Caki2 (cell line): ENCODE data around the gene TBATA. TPM values are rescaled to one million over a fixed set of nuclear protein-coding genes. Genes with fewer than 3 reads are reported as not detected.

Experiments
- DNase-seq: peaks from one replicate; pipeline ENCODE4 v3.0.0-alpha.2; 2015; ENCODE audit warnings: low read depth
- in situ Hi-C: cut with HindIII; loops from 2 replicates; pipeline ENCODE4 v1.10.0; 2016; ENCODE audit warnings: low sequenced_read_pairs, low pct_unique_long_range_greater_than_20kb, mixed read lengths
- total RNA-seq: library from RNA; depleted of rRNA; stranded (reverse); fragments of >200 nt; shearing (Covaris generic); gene quantifications from 2 replicates; pipeline ENCODE4 v1.2.3, GENCODE V29; 2014; ENCODE audit warnings: low replicate concordance

Gene TBATA
- total RNA-seq, 1 experiment from 2014 or later = not detected

DNA sequence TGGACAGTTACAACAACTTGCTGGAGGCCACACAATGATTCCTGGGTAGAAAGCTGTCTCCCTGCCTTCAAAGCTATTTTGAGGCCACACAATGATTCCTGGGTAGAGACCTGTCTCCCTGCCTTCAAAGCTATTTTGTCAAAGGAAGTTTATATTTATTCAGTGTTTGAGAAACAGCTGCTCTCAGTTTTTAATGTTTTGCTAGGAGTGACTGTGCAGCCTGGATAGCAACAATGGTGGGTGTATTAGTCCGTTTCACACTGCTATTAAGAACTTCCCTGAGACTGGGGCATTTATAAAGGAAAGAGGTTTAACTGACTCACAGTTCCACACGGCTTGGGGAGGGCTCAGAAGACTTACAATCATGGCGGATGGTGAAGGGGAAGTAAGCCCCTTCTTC is 26.7 kb upstream of the TBATA start:
- DNase-seq = no peak
- in situ Hi-C loops = no loop called here

DNA sequence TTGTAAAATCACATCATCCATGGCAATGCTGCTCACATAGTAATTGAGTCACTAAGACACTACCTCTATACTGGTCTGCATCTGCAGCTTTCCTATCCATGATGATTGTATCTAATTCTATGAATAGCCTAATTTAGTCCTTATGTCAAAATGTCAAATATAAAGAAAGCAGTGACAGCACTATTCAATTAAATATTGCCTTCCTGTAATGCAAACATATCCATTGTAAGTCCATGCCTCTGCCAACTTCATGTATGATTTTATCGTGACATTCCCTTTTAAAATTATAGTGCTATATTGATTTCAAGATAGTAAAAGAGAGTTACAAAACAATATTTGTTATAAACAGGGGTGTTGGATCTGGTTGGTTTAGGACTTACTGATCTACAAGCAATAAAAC is 25.8 kb upstream of the TBATA start:
- DNase-seq = no peak
- in situ Hi-C loops = no loop called here

DNA sequence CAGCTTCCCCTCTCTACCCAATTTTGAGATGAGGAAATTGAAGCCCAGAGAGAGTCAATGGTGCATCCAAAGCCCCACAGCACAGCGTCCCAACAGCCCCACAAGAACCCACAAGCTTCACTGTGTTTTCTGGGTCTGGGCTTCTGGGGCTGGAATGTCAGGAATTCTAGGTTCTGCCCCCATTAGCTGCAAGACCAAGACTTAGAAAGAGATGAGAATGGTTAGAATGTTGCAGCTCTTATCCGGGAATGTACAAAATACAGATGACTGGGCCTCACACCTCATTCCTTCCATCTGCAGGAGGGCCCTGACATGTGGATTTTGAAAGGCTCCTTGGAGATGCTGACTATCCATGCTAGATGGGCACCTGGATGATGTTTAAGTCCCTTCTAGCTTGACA is 24.5 kb upstream of the TBATA start:
- no peak for DNase-seq

DNA sequence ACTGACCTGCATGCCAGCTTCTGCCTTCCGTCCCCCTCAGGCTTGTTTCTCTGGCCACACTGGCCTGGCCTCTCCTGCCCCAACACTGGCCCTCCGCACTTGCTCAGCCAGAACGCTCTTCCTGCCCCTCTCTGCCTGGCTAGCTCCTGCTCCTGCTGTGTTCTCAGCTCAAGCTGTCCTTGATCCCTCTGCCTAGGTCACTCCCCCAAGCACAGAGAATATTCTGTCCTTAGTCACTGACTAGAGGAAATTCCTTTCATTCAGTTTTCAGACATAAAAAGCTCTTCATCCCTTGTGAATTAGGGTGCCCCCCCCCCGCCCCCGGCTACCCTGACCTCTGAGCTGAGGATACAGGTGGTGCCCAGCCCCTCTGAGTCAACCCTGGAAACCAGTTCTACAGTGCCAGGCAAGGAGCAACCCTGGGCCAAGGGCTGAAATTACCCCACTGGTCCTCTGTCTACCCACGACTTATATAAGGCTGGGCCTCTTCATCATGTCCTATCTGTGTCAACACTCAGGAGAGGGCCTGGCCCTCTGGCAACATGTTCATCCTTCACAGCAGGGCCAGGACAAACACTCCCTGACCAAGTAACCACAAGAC is 23.9 kb upstream of the TBATA start:
- DNase-seq = no peak
- in situ Hi-C loops = no loop called here

More for the DNA sequence above, 24.5 kb upstream of the TBATA start:
- in situ Hi-C loops = no loop called here

DNA sequence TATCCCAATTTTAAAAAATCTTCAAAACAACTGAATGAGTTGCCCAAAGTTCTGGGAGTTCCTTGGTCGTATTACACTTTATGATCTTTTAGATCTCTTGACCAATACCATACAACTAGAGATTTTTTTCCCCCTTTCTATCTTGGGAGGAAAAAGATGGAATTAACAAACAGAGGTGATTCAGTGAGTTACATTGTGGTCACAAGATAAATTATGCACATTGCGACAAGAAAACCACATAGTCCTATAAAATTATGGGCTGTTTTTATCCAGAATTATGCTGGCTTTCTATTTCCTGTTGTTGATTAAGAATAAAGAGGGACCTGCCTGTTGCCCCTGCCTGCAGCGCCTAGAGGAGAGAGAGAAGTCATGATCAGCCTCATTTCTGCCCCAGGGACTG is 22.4 kb upstream of the TBATA start:
- in situ Hi-C loops = no loop called here
- no peak for DNase-seq

DNA sequence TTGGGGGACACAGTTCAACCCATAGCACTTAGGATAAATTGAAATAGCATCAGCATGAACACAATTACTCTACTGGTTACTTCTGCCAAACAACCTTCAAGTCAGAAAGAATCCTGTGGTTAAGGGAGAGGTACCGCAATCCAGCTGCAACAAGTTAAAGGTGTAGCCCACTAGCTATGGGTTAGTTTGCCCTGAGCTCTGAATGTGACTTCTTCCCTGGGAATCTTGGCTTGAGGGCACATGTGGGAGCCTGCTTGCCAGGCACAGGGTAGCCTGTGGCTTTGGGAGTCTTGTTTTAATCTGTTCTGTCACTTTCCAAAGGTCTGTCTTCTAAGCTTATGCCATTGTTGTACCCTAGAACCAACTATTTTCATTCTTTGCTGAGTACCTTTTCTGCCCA is 21.7 kb upstream of the TBATA start:
- in situ Hi-C loops = no loop called here
- no peak for DNase-seq

DNA sequence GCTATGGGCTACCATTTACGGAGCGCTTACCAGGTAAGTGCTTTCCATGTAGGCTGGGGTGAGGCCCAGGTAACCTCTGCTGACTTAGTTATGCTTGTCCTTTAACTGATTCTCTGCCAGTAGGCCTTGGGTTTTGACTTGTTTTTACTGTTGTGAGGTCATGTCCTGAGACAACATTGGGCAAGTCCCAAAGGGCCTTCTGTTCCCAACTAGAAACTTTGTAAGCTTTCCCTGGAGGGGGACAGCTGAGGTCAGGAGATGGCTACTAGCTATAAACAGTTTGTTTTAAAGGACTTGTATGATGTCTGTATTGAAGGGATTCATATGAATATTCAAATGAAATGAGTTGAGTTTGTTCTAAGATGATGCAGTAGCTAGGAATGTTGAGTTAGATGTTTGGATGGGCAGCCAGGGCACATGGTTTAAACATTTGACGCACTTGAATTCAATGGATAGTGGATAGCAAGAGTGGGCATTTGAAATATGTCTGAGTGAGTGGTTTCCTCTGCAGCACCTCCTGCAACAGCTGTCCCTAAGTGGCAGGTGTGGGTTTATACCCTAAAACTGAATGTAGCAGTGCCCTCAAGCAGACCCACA is 20.5 kb upstream of the TBATA start:
- no peak for DNase-seq
- in situ Hi-C loops = no loop called here

DNA sequence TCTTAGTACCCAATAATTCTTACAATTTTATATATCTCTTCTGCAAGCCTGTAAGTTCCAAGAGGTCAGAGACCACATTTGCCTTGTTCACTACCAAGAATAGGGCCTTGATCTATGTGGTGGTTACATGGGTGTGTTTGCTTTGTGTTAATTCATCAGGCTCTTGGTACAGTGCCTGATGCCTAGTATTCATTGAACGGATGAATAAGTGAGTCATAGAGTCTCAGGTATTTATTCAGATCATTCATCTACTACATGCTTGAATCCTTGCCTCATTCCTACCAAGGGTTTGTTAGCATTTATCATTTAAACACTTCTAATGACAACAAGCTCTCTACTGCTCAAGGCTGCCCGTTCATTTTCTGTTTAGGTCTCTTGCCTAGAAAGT is 19.2 kb upstream of the TBATA start:
- in situ Hi-C loops = no loop called here
- DNase-seq = no peak

DNA sequence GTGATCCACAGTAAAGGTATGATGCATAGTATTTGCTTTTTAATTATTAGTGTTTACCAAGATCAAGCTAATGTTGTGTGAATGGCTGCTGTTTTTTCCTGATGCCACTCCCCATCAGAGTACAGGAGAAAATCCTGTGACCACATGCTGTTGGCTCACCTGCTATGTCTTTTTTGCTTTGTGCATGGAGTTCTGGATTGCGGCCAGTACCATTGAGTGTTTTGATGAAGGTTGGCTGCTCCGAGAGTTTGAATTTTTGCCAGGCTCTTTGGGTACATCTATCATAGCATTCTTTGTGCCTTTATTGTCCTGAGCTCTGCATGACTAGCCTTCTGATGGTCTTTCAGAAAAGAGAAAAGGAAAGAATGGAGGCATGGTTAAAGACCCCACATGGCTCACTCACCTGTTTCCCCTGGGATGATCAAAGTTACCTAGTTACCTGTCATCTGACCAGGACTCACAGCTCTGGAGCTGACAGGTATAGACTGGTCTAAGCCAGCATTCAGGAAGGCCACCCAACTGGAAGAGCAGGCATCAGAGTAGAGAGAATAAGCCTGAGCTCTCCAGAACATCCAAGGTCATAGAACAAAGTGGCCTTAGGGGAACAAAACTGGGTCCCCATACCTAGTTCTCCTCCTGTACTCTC is 18.7 kb upstream of the TBATA start:
- in situ Hi-C loops = no loop called here
- no peak for DNase-seq

DNA sequence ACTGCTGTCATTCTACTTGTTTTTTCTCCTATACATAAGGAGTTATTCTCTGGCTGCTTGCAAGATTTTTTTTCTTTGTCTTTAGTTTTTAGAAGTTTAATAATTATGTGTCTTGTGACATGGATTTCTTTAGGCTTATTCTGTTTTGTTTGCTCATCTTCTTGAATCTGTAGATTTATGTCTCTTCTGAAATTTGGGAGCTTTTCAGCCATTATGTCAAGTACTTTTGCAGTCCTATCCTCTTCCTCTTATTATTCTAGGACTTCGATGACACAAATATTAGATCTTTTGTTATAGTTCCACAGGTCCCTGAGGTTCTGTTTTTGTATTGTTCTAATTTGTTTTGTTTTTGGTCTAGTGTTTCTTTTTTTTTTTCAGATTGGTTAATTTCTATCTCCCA is 16.7 kb upstream of the TBATA start:
- in situ Hi-C loops = no loop called here
- no peak for DNase-seq

DNA sequence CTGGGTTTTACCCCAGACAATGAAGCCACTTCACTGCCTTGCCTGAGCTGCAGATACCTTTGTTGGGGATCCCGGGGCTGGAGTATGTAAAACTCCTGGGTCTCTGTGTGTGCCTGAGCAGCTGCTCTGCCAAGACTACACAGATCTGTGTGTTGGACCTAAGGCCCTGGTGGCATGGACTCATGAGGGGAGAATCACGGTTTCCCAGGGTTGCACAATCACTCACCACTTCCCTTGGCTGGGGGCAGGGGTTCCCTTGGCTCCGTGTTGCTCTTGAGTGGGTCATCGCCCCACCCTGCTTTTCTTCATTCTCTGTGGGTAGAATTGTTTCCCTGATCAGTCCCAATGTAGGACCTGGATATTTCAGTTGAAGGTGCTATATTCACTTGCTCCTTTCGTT is 13.9 kb upstream of the TBATA start:
- in situ Hi-C loops = no loop called here
- DNase-seq = no peak

DNA sequence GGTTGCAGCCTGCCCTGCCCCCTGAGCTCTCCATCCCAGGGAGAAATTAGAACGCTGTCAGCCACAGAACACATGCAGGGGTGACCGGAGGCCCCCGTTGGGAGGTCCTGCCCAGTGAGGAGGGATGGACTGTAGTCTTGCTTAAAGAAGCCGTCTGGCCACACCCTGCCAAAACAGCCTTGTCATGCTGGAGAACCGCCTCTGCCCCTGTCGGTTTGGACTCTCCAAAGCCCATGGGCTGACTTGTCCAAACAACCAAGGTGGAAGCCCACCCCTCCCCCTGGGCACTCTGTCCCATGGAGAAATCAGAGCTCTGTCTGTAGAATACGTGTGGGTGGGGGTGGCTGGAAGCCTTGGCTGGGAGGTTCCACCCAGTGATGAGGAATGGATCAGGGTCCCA is 12.7 kb upstream of the TBATA start:
- DNase-seq = no peak
- in situ Hi-C loops = no loop called here

DNA sequence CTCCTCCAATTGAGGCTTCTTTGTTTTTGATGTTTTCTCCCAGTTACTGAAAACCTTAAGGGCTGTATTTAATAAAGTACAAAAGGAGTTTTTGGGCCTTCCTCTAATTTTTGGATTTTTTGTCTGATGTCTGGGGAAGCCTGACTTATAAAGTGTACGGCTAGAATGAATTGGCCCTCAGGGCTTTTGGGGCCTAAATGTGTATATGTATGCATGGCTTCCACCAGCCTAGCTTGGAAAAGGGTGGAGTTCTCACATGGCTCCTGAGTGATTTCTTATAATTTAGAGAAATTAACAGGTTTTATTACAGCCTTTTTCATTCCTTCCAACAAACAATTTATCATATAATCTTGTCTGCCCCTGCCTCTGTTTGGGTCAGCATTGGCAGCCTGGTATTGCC is 10.4 kb upstream of the TBATA start:
- no peak for DNase-seq
- in situ Hi-C loops = no loop called here

DNA sequence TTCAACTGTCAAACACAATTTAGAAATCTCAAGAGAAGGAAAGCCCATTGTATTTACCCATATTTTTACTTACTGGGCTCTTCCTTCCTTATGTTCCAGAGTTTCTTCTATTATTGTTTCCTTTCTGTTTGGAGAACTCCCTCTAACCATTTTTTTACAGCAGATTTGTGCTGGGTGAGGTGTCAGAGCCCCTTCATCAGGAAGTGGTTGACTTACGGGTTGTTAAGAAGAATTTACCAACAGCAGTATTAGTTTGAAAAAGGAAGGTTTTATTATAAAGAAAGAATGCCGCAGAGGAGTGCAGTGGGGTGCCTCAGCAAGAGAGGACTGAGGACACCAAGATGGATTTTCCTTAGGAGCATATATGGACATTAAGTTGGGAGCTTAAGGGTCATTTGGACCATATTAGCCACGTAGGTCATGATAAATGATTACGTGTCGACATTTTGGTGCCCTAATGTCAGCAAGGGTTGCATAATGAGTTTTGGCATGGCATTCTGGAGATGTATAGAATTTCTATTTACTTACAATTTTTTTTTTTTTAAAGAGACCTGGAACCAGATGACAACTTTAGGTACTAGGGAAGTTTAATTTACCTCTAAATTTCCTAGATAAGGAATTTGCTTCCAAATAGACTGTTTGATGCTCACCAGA is 6.3 kb upstream of the TBATA start:
- in situ Hi-C loops = no loop called here
- DNase-seq = no peak

DNA sequence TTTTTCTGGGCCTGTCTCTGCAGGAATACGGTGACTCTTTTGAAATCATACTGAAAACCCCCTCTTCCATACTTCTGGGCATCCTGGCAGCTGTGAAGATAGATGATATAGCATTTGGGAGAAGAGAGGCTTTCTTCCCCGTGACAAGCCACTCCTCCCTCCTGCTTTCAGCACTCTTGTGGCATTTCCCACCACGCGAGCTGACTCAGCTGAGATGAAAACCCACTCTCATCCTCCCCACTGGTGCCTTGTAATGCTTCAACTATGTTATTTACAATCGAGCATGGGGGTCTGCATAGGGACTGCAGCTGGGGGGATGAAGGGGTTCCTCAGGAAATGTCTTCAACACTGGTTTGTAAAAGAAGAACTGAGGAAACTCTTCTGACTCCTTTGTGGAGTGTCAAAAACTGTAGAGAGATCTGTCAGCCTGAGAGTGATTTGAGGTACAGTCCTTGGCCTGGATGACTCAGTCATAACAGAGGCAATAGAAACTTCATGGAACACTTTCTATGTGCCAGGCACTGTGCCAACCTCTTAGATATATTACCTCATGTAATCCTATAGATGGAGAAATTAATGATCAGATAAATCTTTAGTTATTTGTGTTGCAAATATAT is 1.7 kb upstream of the TBATA start:
- no peak for DNase-seq
- in situ Hi-C loops = no loop called here

DNA sequence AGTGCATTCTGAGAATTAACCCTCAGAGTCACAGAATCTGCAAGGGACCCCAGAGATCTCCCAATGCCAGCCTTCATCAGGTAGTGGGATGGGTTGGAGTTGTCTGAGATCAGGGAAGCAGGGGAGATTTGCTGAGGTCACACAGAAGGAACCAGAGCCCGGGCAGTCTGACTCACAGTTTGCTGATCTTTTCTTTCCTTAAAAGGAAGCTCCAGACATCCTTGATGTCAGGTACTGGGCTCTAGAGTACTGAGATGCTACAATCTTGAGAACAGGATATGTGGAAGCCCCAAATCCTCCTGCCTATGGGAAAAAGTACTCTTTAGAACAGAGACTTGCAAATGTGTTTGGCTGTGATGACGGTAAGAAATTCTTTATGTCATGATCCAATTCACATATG is 706 bp downstream of the TBATA start:
- DNase-seq = no peak
- in situ Hi-C loops = no loop called here

DNA sequence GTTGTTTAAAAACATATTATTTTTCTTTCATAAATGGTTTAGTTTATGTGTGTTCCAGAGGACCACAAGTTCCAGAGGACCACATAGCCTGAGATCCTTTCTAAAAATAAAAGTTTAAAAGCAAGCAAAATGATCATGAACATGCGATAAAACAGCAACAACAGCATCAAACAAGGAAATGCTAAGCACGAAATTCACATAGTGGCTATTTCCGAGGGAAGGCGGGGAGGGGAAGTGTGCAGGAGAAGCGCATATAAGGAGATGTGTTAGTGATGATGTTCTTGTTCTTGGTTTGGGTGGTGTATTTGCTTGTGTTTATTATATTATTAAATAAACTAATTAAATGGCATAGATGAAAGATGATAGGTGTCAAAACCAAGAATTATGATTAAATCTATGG is 1.2 kb downstream of the TBATA start:
- in situ Hi-C loops = no loop called here
- no peak for DNase-seq

DNA sequence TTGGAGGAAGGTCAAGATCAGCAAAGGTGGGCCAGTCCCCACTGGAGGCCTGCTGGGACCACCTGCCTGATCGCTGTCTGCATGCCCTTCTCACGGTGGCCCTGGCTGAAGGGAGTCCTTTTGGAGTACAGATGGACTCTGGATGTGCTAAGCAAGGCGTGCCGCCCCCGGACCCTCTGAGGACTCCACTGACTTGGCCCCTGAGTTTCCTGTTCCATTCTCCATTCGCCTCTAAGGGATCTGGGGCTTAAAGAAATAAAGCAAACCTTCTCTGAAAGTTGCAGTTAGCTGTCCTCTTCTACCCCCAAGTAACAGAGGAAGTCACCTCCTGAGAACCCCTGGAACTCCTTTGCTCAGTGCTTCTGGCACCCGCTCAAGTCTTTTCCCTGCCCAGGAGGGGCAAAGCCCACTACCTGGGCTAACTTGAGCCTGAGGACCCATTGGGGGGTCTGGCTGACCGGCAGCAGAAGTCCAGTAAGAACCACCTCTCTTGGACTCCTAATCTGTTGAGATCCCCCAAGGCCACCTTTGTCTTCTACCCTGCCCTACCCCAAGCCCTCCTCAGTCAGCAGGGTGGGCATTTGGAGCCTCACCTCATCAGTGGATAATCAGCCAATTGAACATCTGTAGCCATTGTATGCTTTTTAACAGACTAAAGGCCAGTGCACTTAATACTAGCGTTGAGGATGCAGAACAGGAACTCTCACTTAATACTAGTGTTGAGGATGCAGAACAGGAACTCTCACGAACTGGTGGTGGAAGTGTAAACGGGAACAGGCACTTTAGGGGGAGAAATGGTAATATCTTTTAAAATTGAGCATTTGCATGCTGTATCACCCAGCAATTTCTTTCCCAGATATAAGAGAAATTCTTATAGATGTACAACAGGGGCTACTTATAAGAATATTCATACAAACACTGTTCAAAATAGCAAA is 2.2 kb downstream of the TBATA start:
- in situ Hi-C loops = no loop called here
- DNase-seq = no peak
